ENCODE results near the gene PRKCH.

The PRKCH gene

GRCh38 chr14:61391119-61391518 lies 69.7 kb downstream of the PRKCH start:
- DNase-seq (ENCODE audit: low read depth in 1 of 2, low spot score in 1 of 2), result no peak
- no peak overlapping the region for H3K4me3 ChIP-seq (replicated peaks; ENCODE audit: insufficient read depth, low read length)
- no peak overlapping the region for H3K27ac ChIP-seq (replicated peaks)
- TF ChIP-seq CTCF (IDR thresholded peaks at IDR 0.05; ENCODE audit: insufficient read depth, low read length) (no peak), SPI1 (IDR thresholded peaks at IDR 0.05; ENCODE audit: borderline replicate concordance, low read depth) (no peak), REST (IDR thresholded peaks at IDR 0.05; ENCODE audit: insufficient replicate concordance, low read depth) (no peak), POLR2AphosphoS5 (IDR thresholded peaks at IDR 0.05; ENCODE audit: low read depth) (no peak), GABPA (IDR thresholded peaks at IDR 0.05; ENCODE audit: low read depth) (no peak)
- peaks cover 10% of the 10 kb centered on the region for H3K27me3 ChIP-seq (ENCODE audit: insufficient read depth, poor library complexity, severe bottlenecking)

DNA sequence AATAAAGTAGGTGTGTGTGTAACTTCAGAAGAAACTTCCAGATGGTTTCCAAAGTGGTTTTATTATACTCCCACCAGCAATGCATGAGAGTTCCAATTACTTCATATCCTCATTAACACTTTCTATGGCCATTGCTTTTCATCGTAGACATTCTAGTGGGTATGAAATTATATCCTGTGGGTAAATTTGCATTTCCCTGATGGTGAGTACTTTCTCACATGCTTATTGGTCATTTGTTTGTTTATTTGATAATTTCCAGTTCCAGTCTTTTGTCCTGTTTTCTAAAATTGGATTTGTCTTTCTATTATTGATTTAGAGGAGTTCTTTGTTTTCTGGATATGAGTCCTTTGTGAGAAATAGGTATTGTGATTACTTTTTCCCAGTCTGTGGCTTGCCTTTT lies 70.9 kb downstream of the PRKCH start:
- Histone ChIP-seq H3K27me3 (ENCODE audit: insufficient read depth, poor library complexity, severe bottlenecking) (peaks cover 10% of the 10 kb centered on the region), H3K4me3 (replicated peaks; ENCODE audit: insufficient read depth, low read length) (no peak overlapping the region), H3K27ac (replicated peaks) (no peak overlapping the region)
- no peak for DNase-seq (ENCODE audit: low read depth in 1 of 2, low spot score in 1 of 2)
- TF ChIP-seq SPI1 (IDR thresholded peaks at IDR 0.05; ENCODE audit: borderline replicate concordance, low read depth), result no peak
- no peak for TF ChIP-seq CTCF (IDR thresholded peaks at IDR 0.05; ENCODE audit: insufficient read depth, low read length)
- TF ChIP-seq REST (IDR thresholded peaks at IDR 0.05; ENCODE audit: insufficient replicate concordance, low read depth), result no peak
- no peak for TF ChIP-seq GABPA (IDR thresholded peaks at IDR 0.05; ENCODE audit: low read depth)
- no peak for TF ChIP-seq POLR2AphosphoS5 (IDR thresholded peaks at IDR 0.05; ENCODE audit: low read depth)

DNA sequence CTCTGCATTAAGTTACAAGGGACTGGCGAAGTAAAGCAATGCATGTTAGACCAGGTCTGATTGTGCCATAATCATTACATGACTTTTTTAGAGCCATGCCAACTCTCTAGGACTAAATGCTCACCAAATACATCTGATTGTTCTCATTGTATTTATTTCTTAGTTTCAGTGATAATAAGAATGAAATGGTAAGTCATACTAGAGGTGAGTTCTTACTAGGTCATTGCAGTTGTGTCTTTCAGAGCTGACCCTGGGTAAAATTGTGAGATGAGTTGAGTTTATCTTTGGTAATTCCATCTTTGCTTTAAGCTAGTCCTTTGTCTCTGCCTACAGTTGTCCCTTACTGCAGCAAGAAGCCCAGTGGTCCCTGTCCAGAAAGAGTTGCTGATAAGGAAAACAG lies 73.2 kb downstream of the PRKCH start:
- Histone ChIP-seq H3K27ac (replicated peaks) (no peak overlapping the region), H3K27me3 (ENCODE audit: insufficient read depth, poor library complexity, severe bottlenecking) (peaks cover 3% of the 10 kb centered on the region), H3K4me3 (replicated peaks; ENCODE audit: insufficient read depth, low read length) (no peak overlapping the region)
- TF ChIP-seq REST (IDR thresholded peaks at IDR 0.05; ENCODE audit: insufficient replicate concordance, low read depth) (no peak), POLR2AphosphoS5 (IDR thresholded peaks at IDR 0.05; ENCODE audit: low read depth) (no peak), CTCF (IDR thresholded peaks at IDR 0.05; ENCODE audit: insufficient read depth, low read length) (no peak), GABPA (IDR thresholded peaks at IDR 0.05; ENCODE audit: low read depth) (no peak), SPI1 (IDR thresholded peaks at IDR 0.05; ENCODE audit: borderline replicate concordance, low read depth) (no peak)
- DNase-seq (ENCODE audit: low read depth in 1 of 2, low spot score in 1 of 2), result no peak
